ENCODE data around the gene RAB20. TPM values are rescaled to one million over a fixed set of nuclear protein-coding genes. Genes with fewer than 3 reads are reported as not detected.

RAB20 gene
- polyA plus RNA-seq, 1 experiment = 2.2 TPM

DNA sequence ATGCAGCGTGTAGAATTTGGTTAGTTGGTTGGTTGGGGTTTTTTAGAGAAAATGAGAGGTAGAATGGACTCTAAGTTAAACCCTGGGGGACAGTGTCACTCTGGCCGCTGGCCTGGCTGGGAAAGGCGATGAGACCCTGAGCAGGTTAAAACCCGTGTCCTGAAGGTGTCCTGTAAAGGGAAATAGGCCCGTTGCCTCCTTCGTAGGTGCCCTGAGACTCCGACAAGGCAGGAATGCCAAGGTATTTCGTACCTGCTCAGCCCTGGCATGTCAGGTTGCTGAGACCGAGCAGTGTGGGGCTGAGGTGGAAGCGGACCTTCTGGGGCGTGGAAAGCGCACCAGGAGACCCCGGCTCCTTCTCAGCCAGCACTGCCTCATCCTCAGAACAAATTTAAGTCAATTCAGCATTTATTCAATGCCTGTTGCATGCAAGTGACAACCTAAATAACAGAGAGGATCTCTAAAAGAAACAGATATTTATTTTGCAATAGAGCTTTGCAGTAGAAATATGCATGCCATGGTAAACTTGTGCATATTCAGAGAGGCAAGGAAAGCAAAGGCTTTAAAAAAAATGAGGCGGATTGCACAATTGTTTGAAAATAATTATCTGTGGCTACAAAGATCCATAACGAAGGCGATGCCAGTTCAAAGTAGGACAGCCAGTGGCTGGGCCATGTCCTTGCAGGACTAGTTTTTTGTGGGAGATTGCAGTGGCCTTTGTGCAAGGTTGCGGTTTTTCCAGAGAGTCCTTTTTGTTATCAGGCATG lies 1.4 kb upstream of the RAB20 start:
- H3K9me3 ChIP-seq (ENCODE audit: control insufficient read depth, insufficient read depth, low read length) = peaks cover 1% of the 10 kb centered on the region; the same call in 1 of the 2 replicates
- no peak for DNase-seq (ENCODE audit: low read depth, low spot score)
- peak overlapping the region; percentile 77; the same call in 1 of the 2 replicates for H3K4me3 ChIP-seq (ENCODE audit: low read depth, low read length)
- ChIA-PET POLR2A (no interaction called here), CTCF (no interaction called here)
- no peak overlapping the region for H3K27ac ChIP-seq (ENCODE audit: low read depth, low read length)
- TF ChIP-seq, protein P1, sequence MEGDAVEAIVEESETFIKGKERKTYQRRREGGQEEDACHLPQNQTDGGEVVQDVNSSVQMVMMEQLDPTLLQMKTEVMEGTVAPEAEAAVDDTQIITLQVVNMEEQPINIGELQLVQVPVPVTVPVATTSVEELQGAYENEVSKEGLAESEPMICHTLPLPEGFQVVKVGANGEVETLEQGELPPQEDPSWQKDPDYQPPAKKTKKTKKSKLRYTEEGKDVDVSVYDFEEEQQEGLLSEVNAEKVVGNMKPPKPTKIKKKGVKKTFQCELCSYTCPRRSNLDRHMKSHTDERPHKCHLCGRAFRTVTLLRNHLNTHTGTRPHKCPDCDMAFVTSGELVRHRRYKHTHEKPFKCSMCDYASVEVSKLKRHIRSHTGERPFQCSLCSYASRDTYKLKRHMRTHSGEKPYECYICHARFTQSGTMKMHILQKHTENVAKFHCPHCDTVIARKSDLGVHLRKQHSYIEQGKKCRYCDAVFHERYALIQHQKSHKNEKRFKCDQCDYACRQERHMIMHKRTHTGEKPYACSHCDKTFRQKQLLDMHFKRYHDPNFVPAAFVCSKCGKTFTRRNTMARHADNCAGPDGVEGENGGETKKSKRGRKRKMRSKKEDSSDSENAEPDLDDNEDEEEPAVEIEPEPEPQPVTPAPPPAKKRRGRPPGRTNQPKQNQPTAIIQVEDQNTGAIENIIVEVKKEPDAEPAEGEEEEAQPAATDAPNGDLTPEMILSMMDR (IDR thresholded peaks at IDR 0.05; ENCODE audit: low read depth, low read length) = no peak
- peaks cover 11% of the 10 kb centered on the region for H3K27me3 ChIP-seq (ENCODE audit: control insufficient read depth, insufficient read depth, low read length)

DNA sequence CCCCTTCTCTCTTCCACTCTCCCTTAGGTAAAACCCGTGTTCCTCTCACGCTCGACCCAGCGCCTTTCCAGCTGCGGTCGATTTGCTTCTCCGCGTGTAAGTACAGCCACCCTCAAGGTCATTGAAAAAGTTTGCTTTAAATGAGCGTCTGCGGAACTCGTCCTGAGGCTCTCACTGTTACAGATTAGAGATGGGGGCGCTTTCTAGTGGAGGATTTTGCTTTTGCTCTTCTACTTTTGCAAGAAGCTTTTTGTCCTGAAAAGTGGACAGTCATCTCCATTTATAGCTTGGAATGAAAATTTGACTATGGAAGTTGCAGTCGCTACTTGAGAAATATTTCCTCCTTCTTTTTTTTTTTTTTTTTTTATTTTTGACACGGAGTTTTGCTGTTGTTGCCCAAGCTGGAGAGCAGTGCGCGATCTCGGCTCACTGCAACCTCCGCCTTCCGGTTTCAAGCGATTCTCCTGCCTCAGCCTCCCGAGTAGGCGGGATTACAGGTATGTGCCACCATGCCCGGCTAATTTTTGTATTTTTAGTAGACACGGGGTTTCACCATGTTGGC lies 595 bp upstream of the RAB20 start:
- POLR2A ChIA-PET = interaction anchor here (0.5 to 0.9 kb wide), 2 partner anchors 51 to 267 kb away, joined by 6 to 9 read pairs; no protein-coding TSS in a partner anchor
- Histone ChIP-seq H3K9me3 (ENCODE audit: control insufficient read depth, insufficient read depth, low read length) (peaks cover 8% of the 10 kb centered on the region), H3K27me3 (ENCODE audit: control insufficient read depth, insufficient read depth, low read length) (peaks cover 11% of the 10 kb centered on the region), H3K27ac (ENCODE audit: low read depth, low read length) (peak overlapping the region; percentile 39), H3K4me3 (ENCODE audit: low read depth, low read length) (peak overlapping the region; percentile 77)
- DNase-seq (ENCODE audit: low read depth, low spot score) = no peak
- CTCF ChIA-PET = interaction anchor here (0.6 kb wide), 1 partner anchor 1350 kb away, joined by 3 read pairs; no protein-coding TSS in a partner anchor
- TF ChIP-seq, protein P1 (IDR thresholded peaks at IDR 0.05; ENCODE audit: low read depth, low read length) = no peak

DNA sequence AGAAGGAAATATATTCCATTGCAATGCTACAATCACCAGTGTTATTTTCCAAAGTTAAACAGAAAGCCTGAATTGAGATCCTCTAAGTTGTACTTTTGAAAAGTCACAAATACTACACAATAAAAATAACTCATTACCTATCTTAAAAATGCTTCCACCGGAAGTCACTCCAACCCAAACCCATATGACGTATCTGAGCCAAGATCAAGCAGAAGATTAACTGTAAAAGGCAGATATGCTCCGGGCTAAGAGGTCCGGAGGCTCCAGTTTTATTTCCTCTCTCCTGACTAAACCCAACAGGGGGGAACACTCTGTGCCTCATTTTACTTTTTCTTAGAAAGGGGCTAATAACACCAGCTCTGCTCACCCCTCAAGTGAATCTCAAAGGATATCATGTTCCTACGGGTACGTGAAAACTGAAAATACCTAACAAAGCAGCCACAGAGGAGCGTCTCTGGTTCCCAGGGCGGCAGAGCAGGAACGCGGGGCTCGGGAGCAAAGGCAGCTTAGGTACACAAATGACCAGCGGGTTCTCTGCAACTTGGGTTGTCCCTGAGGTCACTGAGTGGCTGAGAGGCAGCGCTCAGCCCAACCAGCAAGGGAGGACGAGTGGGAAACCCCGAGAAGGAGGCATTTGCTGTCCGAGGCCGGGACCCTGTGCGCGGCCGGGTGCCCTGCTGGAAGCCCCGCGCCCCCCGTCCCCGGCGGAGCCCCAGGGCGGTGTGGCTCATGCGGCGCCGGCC lies 750 bp downstream of the RAB20 start:
- DNase-seq (ENCODE audit: low read depth, low spot score) = no peak
- POLR2A ChIA-PET = interaction anchor here (0.6 kb wide), 2 partner anchors 91 to 265 kb away, joined by 3 to 8 read pairs; no protein-coding TSS in a partner anchor
- Histone ChIP-seq H3K27me3 (ENCODE audit: control insufficient read depth, insufficient read depth, low read length) (peaks cover 11% of the 10 kb centered on the region), H3K27ac (ENCODE audit: low read depth, low read length) (peak overlapping the region; percentile 31), H3K4me3 (ENCODE audit: low read depth, low read length) (peak overlapping the region; percentile 77), H3K9me3 (ENCODE audit: control insufficient read depth, insufficient read depth, low read length) (peaks cover 12% of the 10 kb centered on the region)
- CTCF ChIA-PET = no interaction called here
- TF ChIP-seq, protein P1 (IDR thresholded peaks at IDR 0.05; ENCODE audit: low read depth, low read length) = no peak

DNA sequence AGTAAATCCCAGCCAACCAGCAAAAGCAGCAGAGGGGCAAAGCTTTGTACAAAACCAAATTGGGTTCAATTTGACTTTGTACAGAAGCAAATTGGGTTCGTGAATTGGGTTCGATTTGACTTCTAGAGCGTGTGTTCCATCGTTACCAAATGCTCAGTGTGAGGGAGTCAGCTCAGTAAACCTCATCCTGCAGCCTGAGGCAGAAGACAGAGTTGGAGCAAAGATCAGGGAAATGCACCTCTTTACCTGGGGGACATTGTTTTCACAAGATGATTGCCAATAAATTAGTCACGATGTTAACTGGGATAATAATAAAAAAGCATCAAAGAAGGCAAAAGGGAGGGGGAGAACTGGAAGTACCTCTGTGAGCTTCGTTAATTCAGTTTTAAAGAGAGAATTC lies 1.5 kb downstream of the RAB20 start:
- POLR2A ChIA-PET = no interaction called here
- H3K27me3 ChIP-seq (ENCODE audit: control insufficient read depth, insufficient read depth, low read length) = peaks cover 9% of the 10 kb centered on the region
- TF ChIP-seq, protein P1 (IDR thresholded peaks at IDR 0.05; ENCODE audit: low read depth, low read length) = no peak
- peaks cover 12% of the 10 kb centered on the region for H3K9me3 ChIP-seq (ENCODE audit: control insufficient read depth, insufficient read depth, low read length)
- DNase-seq (ENCODE audit: low read depth, low spot score) = no peak
- peak overlapping the region; percentile 41; the same call in 1 of the 2 replicates for H3K4me3 ChIP-seq (ENCODE audit: low read depth, low read length)
- H3K27ac ChIP-seq (ENCODE audit: low read depth, low read length) = no peak overlapping the region
- CTCF ChIA-PET = interaction anchor here (1.2 kb wide), 1 partner anchor 11 kb away, joined by 4 read pairs; no protein-coding TSS in a partner anchor
